NCI-H524 treated with DMSO at 0.1 percent for 48 hours (cell line): ENCODE data around the gene SIRT1.
"Not testable (repeated sequence)": the region's sequence is repeated elsewhere in the genome, so short reads cannot be mapped to it uniquely, and the experiment has no call there.

ENCODE experiments used
- DNase-seq: peaks from one replicate; lab custom pipeline; 2025; lab: John Stamatoyannopoulos, UW

Gene SIRT1

DNA sequence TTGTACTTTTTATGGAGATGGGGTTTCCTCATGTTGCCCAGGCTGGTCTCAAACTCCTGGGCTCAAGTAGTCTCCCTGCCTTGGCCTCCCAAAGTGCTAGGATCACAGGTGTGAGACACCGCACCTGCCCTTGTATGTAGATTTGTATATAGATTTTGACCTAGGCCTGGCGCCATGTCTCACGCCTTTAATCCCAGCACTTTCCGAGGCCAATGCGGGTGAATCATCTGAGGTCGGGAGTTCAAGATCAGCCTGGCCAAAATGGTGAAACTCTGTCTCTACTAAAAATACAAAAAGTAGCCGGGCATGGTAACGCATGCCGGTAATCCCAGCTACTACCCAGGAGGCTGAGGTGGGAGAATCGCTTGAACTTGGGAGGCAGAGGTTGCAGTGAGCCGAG is 7.0 kb upstream of the SIRT1 start:
- DNase-seq: not testable (repeated sequence)

DNA sequence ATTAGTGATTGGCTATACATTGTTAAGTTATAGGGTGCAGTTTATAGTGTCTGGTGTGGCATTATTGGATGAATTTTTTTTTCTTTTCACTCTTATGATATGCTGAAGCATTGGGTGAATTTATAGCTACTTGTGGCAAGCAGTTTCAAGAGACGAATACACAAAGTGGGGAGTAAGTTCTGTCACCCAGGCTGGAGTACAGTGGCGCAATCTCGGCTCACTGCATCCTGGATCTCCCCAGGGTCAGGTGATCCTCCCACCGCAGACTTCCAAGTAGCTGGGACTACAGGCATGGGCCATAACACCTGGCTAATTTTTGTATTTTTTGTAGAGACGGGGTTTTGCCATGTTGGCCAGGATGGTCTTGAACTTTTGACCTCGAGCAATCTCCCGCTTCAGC is 6.3 kb upstream of the SIRT1 start:
- DNase-seq: no peak

DNA sequence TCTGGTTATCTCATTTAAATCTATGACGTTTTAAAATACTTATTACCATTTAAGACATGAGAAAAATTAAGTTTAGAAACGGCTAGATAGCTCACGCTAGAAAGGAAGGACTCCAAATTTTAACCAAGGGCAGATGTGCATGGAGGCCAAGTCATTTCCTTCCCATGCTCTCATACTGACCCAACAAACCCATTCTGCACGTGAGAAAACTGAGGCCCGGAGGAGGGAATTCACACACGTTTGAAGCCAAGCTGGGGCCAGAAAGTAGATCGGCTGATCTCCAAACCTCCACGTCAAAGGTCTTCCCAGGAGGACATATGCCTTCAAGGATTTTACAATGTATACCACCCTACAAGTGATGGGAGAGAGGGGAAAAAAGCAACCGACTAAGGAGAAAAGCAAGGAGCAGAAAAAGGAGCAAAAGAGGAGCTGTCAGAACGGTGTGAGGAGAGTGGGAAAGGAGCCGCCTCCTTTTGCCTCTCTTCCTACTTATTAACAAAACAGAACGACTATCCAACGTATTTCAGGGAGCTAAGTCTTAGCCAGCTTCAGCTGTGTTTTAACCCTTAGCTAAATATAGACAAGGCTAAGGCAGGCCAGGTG is 645 bp upstream of the SIRT1 start:
- no peak for DNase-seq

DNA sequence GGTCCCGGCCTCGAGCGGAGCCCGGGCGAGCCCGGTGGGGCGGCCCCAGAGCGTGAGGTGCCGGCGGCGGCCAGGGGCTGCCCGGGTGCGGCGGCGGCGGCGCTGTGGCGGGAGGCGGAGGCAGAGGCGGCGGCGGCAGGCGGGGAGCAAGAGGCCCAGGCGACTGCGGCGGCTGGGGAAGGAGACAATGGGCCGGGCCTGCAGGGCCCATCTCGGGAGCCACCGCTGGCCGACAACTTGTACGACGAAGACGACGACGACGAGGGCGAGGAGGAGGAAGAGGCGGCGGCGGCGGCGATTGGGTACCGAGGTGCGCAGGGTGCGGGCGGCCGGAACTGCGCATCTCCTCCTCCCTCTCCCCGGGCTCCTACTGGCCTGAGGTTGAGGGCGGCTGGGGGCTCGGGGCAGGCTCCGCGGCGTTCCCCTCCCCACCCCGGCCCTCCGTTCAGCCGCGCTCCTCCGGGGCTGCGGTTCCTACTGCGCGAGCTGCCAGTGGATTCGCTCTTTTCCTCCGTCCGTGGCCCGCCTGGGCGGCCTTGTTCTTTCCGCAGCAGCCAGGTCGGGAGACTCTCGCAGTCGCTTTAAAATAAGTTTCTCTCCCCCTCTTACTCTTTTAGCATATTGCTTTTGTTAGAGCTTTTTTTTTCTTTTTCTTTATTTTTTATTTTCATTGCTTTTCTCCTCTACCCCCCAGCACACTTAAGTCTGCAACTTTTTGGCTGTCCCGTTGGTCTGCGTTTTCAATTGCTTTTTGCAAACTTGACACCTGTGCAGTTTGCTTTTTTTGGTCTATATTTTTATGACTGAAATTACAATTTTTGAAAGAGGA is 600 bp downstream of the SIRT1 start:
- DNase-seq: no peak

DNA sequence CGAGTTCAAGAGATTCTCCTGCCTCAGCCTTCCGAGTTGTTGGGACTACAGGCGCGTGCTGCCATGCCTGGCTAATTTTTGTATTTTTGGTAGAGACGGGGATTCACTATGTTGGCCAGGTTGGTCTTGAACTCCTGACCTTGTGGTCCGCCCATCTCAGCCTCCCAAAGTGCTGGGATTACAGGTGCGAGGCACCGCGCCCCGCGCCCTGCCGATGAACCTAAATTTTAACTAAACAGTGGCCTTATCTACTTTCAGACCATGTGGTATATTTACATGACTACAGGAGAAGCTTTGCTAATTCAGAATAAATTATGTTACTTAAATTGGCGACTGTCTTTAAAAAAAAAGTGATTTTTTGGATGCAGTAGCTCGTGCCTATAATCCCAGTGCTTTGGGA is 9.2 kb downstream of the SIRT1 start:
- DNase-seq: no peak

DNA sequence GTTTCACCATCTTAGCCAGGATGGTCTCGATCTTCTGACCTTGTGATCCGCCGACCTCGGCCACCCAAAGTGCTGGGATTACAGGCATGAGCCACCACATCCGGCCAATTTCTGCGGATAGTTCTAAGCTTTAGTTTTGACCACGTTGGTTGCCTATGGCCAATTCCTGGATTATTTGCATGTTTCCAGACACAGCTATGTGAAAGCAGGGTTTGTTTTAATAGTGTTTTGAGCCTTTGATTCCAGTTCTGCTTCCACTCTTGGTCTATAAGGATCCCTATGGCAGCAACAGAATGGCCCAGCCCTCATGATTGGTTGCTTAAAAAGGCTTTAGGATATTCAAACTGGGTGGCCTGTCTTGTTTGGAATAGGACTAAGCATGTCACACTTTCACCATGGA is 19.1 kb downstream of the SIRT1 start:
- no peak for DNase-seq

DNA sequence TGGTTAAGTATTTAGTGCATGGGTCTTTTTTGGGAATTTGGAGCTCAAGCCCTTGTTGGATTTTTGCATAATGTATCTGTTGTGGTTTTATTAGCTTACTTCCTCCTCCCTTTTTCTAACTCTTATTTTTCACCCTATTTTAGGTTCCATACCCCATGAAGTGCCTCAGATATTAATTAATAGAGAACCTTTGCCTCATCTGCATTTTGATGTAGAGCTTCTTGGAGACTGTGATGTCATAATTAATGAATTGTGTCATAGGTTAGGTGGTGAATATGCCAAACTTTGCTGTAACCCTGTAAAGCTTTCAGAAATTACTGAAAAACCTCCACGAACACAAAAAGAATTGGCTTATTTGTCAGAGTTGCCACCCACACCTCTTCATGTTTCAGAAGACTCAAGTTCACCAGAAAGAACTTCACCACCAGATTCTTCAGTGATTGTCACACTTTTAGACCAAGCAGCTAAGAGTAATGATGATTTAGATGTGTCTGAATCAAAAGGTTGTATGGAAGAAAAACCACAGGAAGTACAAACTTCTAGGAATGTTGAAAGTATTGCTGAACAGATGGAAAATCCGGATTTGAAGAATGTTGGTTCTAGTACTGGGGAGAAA is 28.0 kb downstream of the SIRT1 start:
- no peak for DNase-seq

DNA sequence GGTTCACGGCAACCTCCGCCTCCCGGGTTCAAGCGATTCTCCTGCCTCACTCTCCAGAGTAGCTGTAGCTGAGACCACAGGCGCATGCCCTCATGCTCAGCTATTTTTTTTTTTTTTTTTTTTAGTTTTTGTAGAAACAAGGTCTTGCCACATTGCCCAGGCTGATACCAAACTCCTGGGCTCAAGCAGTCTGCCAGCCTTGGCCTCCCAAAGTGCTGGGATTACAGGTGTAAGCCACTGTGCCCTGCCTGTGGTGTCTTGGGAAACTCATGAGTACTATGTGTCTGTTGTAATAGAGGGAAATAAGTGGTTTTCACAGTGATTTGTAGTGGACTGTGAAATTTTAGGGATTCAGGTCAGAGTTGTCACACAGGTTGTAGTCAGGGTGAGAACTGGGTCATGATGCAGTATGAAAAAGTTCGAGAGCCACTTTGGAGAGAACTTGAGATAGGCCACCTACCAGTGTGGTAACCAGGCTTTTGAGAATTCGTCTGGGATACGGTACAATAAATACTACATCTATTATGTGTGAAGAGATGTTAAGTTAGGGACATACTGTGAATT is 30.4 kb downstream of the SIRT1 start:
- no peak for DNase-seq

DNA sequence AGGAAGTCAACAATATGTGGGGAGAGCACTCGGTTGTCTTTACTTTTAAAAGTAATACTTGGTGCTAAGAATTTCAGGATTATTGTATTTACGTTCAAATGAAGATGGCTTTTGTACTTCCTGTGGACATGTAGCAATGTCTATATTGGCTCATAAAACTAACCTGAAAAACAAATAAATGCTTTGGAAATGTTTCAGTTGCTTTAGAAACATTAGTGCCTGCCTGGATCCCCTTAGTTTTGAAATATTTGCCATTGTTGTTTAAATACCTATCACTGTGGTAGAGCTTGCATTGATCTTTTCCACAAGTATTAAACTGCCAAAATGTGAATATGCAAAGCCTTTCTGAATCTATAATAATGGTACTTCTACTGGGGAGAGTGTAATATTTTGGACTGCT is 32.7 kb downstream of the SIRT1 start:
- DNase-seq: no peak

DNA sequence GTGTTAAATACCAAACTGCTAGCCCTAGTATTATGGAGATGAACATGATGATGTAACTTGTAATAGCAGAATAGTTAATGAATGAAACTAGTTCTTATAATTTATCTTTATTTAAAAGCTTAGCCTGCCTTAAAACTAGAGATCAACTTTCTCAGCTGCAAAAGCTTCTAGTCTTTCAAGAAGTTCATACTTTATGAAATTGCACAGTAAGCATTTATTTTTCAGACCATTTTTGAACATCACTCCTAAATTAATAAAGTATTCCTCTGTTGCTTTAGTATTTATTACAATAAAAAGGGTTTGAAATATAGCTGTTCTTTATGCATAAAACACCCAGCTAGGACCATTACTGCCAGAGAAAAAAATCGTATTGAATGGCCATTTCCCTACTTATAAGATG is 33.2 kb downstream of the SIRT1 start:
- no peak for DNase-seq

DNA sequence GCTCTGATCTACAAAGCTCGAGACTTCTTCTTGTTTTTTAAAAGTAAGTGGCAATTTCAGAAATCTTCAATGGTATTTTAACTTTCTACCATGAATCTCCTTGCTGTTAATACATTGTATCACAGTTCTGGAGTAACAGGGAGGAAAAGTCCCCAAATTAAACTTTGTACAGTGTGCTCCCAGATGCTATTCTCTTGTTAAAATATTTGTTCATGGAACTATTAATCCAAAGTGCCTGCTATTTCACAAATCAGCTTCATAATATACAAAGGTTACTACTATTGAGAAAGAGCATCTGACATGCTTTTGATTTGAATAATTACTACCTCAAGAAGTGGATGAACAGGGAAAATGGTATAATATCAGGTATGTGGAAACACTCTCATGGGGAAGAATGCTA is 36.6 kb downstream of the SIRT1 start:
- no peak for DNase-seq

DNA sequence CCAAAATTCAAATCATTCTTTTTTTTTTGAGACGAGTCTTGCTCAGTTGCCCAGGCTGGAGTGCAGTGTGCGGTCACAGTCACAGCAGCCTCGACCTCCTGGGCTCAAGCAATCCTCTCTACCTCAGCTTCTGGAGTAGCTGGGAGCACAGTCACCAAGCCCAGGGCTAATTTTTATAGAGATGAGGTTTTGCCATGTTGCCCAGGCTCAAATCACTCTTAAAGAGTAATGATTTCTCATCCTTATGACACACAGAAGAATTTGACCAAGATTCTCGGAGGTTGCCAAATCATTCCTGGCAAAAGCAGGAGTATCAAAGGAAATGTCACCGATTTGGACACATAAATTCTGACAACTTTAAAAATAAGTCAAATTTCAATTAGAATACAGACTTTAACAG is 39.1 kb downstream of the SIRT1 start:
- DNase-seq: no peak

DNA sequence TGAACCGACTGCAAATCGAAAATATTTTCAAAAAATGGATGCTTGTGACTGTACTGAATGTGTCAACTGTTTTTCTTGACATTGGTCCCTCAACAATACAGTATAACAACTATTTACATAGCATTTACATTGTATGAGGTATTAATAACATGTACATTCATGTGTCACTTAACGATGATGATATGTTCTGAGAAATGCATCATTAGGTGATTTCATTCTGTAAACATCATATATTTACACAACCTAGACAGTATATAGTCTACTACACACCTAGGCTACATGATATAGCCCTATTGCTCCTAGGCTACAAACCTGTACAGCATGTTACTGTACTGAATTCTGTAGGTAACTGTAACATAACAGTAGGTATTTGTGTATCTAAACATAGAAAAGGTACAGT is 39.7 kb downstream of the SIRT1 start:
- no peak for DNase-seq

DNA sequence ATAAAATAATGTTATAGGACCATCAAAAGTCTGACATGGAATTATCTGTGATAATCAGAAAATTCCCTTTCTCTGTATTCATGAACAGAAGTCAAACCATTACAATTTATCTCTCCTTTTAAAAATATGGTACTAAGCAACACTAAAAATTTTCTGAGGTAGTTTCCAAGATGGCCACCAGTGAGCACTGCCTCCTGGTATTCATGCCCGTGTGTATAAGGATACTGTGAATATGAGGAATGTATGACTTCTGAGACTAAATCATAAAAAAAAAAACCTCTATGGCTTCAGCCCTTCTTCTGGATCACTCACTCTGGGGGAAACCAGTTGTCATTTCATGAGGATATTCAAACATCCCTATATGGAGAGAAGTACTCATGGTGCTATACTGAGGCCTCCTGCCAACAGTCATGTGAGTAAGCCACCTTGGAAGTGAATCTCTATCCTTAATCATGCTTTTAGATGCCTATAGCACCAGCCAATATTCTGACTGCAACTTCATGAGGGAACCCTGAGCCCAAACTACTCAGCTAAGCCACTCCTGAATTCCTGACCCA is 41.1 kb downstream of the SIRT1 start:
- no peak for DNase-seq

DNA sequence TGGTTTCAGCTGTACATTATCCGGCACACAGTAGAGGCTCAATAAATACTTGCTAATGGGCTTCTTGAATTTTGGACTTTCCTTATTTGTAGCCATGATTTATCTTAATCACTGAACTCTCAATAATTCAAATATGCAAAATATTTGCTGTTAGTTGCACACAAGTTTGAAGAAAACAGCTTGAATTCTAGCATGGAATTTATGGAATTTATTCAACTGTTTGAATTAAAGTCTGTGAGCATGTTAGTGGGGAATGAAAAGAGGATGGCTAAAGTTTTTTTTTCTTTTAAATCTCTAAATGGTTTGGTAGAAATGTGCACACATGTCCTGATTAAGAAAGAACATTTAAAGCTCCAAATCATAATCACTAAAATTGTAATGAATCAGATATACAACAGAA is 42.5 kb downstream of the SIRT1 start:
- no peak for DNase-seq

DNA sequence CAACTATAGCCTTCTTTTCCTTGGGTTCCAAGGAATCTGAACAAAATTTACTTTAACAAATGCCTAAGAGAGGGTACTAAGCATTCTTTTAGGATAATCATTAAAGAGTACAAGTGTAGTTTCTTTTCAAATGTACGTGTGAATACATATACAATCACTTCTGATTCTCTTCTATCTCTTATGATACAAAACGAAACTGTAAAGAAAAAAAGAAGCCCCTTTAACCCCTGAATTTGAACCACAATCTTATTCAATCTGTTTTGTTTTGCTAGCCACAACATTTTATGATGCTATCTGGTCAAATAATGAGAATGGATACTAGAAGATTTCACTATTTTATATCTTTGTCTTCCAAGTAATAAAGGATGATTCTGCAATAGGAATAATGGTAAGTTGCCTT is 48.7 kb downstream of the SIRT1 start:
- no peak for DNase-seq

DNA sequence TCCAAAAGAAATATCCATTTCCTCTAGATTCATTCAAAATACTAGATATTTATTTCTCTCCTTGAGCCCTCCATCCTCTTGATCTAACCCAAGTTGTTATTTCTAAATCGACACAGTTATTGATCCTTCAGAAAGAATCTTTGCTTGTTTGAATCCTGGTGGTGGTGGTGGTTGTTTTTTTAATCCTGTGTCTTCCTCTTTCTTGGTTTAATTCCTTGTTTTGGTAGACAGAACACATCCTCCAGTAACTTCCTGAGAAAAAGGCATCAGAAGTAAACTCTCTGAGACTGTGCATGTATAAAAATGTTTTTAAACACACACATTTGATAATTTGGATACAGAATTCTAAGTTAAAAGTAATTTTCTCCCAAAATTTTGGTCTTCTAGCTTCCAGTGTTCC is 49.9 kb downstream of the SIRT1 start:
- DNase-seq: no peak

DNA sequence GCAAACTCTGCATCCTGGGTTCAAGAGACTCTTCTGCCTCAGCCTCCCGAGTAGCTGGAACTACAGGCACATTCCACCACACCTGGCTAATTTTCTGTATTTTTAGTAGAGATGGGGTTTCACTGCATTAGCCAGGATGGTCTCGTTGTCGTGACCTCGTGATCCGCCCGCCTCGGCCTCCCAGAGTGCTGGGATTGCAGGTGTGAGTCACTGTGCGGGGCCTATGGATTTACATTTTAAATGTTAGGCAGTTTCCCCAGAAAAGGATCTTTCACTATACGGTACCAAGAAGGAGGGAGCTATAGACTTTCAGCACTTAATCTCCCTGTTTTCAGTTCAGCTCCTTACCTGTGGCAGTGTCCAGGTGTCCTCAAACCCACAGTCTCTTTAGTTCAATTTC is 50.8 kb downstream of the SIRT1 start:
- no peak for DNase-seq

DNA sequence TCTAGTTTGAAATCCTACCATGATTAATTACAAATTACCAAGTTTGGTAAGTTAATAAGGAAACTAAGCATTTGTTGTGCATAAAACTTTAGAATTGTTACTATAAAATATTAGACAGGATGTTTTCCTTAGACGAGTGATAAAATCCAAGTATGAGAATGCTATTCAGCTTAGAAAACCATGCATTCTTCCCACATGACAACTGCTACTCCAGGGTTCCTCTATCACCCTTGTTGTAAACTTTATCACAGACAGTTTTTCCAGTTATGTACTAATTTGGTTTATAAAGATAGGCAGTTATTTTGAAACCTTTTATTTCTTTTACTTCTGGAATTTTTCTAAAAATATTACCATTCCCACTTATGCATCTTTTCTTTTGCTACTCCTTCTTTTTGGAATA is 52.0 kb downstream of the SIRT1 start:
- no peak for DNase-seq

DNA sequence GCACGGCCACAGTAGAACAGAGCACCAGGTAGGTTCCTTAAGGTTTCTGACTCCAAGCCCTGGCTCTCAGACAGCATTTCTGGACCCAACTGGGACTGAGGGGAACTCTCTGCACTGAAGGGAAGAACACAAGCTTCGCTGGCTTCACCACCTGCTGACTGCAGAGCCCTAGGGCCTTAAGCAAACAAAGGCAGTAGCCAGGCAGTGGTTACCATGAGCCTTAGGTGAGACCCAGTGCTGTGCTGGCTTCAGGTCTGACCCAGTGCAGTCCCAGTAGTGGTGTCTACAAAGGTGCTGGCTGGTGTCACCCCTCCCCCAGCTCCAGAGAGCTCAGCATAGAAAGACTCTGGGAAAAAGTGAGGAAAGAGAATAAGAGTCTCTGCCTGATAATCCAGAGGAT is 59.5 kb downstream of the SIRT1 start:
- DNase-seq: no peak

DNA sequence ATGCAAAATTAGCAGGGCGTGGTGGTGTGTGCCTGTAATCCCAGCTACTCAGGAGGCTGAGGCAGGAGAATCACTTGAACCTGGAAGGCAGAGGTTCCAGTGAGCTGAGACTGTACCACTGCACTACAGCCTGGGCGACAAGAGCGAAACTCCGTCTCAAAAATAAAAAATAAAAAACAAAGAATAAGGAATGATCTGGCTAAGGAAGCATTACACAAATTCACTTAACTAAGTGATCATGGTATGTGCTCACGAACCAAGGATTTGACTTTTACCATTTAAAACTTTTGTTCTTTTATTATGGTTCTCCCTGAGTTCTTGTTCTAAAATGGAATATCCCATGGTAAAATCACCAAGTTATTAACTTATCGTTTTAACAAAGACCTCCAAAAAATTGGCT is 71.2 kb downstream of the SIRT1 start:
- no peak for DNase-seq

DNA sequence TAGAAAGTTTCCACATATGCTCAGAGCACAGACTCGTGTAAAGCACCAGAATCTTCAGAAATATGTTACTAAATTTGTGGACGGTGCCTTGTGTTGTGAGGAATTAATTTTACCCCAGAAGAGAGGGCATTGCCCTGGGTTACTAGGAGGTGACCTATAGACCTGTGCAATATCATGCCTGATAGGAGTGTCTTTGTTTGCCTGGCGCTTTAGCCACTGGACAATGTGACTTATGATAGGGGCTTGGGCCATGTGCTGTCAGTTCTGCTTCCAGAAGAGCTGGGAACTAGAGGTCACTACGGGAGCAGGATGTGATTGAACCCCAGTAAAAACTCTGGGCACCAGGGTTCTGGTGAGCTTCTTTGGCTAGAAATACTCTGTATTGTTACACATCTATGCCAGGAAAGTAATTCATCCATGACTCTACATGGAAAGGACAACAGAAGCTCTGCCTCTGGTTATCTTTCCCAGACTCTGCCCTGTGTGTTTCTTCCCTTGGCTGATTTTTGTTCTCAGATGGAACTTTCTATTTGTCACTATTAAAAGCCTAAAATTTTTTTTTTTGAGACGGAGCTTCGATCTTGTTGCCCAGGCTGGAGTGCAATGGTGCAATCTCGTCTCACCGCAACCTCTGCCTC is 75.5 kb downstream of the SIRT1 start:
- no peak for DNase-seq
